NOMO-1 treated with DMSO at 0.1 percent for 48 hours (cell line): ENCODE results near the gene EIF3I.

Experiments used
- DNase-seq: peaks from one replicate; lab custom pipeline; 2025; ENCODE audit not compliant: unreplicated experiment; lab: John Stamatoyannopoulos, UW

The EIF3I gene

DNA sequence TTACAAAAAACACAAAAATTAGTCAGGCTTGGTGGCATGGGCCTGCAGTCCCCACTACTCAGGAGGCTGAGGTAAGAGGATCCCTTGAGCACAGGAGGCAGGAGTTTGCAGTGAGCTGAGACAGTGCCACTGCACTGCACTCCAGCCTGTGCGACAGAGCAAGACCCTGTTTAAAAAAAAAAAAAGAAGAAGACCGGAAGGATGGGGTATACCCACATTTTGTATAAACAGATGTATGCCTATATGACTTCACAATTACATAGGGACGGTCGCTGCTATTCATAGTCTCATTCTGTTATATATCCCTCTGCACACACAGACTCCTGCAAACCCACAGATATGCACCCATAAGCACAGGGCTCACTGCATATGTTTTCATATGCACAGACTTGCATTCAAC lies 41.5 kb downstream of the EIF3I start:
- DNase-seq, result no peak

DNA sequence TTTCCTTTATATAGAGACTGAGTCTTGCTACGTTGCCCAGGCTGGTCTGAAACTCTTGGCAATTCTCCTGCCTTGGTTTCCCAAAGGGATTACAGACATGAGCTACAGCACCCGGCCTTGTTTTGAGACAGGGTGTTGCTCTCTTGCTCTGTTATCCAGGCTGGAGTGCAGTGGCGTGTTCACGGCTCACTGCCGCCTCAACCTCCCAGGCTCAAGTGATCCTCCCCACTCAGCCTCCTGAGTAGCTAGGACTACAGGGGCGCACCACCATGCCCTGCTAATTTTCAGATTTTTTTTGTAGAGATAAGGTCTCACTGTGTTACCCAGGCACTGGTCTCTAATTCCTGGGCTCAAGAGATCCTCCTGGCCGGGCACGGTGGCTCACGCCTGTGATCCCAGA lies 43.6 kb downstream of the EIF3I start:
- DNase-seq, result no peak

DNA sequence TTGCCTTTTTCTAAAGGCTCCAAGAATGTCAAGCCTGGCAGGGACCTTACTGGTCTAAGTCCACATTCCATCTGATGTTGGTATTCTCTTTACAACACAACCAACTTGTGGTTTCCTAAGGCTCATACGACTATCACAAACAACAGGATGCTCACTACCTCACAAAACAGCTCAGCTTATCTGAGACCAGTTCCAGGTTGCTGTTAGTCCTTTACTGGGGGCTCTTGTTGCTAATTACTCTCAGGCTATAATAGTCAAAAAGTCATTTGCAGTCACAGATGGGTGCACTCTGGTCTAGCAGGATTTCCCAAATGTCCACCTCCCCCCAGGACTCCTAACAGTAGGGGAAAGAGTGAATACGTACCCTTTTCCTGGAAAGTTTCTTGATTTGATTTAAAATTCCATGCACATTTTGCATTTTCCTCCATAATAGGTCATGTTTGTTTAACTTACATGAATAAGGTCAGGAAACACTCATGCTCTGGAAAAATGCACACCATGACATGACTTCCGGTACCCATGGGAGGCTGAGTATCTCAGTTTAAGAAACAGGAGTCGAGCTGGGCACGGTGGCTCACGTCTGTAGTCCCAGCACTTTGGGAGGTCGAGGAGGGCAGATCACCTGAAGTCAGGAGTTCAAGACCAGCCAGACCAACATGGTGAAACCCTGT lies 44.8 kb downstream of the EIF3I start:
- no peak for DNase-seq

DNA sequence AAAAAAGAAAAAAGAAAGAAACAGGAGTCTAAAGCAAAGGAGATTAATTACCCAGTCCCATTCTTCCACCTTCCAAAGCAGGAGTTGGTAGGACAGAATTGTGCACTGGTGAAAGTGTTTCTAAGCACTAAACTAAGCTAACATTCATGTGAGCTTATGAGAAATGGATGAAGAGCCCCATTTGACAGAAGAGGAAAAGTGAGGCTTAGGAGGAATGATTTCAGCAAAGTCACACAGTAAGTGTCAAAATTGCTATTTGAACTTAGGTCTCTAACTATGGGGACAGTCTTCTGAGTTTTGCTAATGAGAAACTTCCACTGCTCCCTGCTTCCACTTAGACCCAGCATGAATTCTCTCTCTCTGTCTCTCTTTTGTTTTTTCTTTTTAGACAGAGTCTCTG lies 47.5 kb downstream of the EIF3I start:
- no peak for DNase-seq

DNA sequence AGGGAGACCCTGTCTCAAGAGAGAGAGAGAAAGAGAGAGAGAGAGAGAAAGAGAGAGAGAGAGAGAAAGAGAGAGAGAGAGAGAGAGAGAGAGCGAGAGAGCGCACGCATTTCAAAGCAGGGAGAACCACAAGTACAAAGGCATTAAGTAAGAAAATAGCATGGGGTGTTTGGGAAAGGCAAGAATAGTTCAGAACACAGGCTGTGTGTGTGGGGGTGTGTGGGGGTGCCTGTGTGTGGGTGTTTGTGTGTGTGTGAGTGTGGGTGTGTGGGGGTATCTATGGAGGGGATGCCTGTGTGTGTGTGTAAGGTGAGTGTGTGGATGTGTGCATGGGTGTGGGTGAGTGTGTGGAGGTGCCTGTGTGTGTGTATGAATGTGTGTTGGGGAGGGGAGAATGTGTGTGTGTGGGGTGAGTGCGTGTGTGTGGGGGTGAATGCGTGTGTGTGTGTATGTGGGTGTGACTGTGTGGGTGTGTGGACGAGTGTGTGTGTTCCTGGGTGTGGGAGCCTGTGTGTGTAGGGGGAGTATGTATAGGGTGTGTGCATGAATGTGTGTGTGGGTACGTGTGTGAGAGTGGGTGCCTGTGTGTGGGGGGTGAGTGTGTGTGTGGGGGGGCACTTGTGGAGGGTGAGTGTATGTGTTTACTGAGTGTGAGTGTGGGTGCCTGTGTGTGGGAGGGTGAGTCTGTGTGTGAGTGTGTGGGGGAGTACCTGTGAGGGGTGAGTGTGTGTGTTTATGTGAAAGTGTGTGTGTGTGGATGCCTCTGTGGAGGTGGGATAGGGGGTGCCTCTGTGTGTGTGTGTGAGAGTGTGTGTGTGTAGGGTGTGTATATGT lies 50.6 kb downstream of the EIF3I start:
- DNase-seq, result no peak

DNA sequence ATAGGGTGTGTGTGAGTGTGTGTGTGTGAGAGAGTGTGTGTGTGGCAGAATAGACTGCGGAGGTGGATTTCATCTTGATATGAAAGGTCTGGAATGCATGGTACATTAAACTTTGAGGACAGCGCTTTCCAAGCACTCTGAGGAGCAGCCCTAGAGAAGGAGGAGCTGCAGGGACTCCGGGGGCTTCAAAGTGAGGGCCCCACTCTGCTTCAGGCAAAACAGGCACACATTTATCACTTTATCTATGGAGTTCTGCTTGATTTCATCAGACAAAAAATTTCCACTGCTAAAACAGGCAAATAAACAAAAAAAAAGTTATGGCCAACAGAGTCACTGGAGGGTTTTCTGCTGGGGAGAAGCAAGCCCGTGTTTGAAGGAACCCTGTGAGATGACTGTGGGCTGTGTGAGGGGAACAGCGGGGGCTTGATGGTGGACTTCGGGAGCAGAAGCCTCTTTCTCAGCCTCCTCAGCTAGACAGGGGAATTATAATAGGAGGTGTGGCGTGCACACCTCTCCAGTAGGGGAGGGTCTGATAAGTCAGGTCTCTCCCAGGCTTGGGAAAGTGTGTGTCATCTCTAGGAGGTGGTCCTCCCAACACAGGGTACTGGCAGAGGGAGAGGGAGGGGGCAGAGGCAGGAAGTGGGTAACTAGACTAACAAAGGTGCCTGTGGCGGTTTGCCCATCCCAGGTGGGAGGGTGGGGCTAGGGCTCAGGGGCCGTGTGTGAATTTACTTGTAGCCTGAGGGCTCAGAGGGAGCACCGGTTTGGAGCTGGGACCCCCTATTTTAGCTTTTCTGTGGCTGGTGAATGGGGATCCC lies 51.4 kb downstream of the EIF3I start:
- DNase-seq, result no peak

DNA sequence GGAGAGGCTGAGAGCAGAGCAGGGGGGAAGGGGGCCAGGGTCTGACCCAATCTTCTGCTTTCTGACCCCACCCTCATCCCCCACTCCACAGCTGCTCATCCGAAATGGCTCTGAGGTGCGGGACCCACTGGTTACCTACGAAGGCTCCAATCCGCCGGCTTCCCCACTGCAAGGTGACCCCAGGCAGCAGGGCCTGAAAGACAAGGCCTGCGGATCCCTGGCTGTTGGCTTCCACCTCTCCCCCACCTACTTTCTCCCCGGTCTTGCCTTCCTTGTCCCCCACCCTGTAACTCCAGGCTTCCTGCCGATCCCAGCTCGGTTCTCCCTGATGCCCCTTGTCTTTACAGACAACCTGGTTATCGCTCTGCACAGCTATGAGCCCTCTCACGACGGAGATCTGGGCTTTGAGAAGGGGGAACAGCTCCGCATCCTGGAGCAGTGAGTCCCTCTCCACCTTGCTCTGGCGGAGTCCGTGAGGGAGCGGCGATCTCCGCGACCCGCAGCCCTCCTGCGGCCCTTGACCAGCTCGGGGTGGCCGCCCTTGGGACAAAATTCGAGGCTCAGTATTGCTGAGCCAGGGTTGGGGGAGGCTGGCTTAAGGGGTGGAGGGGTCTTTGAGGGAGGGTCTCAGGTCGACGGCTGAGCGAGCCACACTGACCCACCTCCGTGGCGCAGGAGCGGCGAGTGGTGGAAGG lies 52.6 kb downstream of the EIF3I start:
- no peak for DNase-seq

DNA sequence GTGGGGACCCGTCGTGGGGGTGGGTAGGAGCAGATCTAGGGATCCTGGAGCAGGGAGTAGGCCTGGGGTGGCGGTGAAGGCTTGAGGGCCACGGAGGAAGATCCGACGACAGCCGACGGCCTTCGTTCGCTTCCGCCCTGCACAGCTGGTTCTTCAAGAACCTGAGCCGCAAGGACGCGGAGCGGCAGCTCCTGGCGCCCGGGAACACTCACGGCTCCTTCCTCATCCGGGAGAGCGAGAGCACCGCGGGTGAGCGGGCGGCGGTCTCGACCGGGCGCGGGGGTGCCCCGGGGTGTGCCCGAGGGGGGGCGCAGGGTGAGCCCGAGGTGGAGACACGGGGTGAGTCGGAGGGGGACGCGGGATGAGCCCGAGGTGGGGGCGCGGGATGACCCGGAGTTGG lies 53.2 kb downstream of the EIF3I start:
- DNase-seq, result no peak

DNA sequence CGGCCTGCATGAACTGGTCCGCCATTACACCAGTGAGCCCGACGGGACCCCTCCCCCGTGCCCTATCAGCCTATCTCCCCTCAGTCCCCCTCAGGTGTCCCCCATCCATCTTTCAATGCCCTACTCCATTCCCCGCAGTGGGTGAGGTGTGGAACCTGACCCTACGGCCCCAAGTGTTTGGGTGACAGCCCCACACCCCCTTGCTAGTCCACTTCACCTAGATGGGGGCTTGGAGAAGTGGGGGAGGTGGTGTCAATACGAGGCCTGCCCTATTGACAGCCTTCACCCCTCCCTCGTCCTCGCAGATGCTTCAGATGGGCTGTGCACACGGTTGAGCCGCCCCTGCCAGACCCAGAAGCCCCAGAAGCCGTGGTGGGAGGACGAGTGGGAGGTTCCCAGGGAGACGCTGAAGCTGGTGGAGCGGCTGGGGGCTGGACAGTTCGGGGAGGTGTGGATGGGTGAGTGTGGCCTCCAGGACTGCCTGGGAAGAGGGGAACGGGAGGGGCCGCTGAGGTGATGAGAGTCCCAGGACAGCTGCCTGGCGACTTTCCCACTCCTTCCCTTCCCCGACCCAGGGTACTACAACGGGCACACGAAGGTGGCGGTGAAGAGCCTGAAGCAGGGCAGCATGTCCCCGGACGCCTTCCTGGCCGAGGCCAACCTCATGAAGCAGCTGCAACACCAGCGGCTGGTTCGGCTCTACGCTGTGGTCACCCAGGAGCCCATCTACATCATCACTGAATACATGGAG lies 54.0 kb downstream of the EIF3I start:
- no peak for DNase-seq
